ENCODE measurements around the gene PLET1.

DNA sequence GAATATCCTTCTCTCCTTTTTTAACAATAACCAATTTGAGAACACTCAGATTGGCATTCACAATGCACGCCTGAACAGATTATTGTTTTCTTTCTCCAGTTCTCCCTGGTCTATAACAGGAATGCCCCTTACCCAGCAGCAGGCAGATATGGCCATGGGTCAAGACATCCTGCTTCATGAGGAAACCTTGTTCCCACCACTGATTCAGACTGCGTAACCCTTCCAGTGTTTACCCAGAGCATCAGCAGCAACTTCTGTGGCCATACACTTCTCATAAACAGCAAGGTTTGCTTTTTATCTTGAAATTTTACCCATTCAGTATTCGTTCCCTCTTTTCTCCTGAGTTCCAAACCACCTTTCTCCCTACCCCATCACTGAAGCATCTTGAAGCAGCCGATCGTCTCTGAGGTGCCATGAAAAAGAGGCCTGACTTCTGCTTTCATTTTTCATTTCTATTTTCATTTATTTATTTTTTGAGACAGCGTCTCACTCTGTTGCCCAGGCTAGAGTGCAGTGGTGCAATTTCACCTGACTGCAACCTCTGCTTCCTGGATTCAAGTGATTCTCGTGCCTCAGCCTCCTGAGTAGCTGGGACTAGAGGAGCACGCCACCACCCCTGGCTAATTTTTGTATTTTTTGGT, 24.8 kb downstream of the PLET1 start:
- no peak for TF ChIP-seq POLR2AphosphoS5 (IDR thresholded peaks at IDR 0.05; ENCODE audit: low read depth, low read length)
- no peak for TF ChIP-seq TAF1 (IDR thresholded peaks at IDR 0.05; ENCODE audit: borderline replicate concordance, insufficient read depth, low read length)
- no peak for TF ChIP-seq SIN3A (IDR thresholded peaks at IDR 0.05; ENCODE audit: borderline replicate concordance, insufficient read depth, low read length)
- TF ChIP-seq, protein P1, sequence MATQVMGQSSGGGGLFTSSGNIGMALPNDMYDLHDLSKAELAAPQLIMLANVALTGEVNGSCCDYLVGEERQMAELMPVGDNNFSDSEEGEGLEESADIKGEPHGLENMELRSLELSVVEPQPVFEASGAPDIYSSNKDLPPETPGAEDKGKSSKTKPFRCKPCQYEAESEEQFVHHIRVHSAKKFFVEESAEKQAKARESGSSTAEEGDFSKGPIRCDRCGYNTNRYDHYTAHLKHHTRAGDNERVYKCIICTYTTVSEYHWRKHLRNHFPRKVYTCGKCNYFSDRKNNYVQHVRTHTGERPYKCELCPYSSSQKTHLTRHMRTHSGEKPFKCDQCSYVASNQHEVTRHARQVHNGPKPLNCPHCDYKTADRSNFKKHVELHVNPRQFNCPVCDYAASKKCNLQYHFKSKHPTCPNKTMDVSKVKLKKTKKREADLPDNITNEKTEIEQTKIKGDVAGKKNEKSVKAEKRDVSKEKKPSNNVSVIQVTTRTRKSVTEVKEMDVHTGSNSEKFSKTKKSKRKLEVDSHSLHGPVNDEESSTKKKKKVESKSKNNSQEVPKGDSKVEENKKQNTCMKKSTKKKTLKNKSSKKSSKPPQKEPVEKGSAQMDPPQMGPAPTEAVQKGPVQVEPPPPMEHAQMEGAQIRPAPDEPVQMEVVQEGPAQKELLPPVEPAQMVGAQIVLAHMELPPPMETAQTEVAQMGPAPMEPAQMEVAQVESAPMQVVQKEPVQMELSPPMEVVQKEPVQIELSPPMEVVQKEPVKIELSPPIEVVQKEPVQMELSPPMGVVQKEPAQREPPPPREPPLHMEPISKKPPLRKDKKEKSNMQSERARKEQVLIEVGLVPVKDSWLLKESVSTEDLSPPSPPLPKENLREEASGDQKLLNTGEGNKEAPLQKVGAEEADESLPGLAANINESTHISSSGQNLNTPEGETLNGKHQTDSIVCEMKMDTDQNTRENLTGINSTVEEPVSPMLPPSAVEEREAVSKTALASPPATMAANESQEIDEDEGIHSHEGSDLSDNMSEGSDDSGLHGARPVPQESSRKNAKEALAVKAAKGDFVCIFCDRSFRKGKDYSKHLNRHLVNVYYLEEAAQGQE (IDR thresholded peaks at IDR 0.05; ENCODE audit: insufficient read depth in 1 of 2, low read depth in 2 of 2, low read length in 2 of 2): no peak
- no peak for TF ChIP-seq FOXP2 (optimal IDR thresholded peaks at IDR 0.05; ENCODE audit: borderline replicate concordance, extremely low read depth, extremely low read length, insufficient read depth)

All from PFSK-1 (cell line).